ENCODE results near the gene CAMK1D.

DNA sequence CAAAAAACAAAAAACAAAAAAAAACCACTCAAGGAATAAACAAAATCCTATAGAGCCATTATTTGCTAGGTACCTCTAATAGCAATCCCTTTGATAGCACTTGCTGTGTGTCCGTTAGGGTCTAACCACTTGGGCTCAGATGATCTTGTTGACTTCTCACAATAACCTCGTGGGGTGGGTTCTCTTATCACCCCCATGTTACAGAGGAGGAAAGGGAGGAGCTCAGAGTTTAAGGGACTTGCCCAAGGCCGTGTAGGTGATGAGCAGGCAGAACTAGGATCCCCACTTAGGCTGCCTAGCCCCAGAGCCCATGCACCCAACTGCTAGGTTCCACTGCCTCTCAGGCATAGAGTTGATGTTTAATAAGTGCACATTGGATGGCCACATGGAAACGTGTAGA is 131.1 kb downstream of the CAMK1D start:
- no peak for TF ChIP-seq CTCF (IDR thresholded peaks at IDR 0.05)
- no peak for TF ChIP-seq POLR2A (IDR thresholded peaks at IDR 0.05)
- TF ChIP-seq POLR2AphosphoS5 (IDR thresholded peaks at IDR 0.05), result no peak

Measured in breast epithelium (tissue), 3 donors.